HepG2 (cell line): ENCODE measurements around the gene DRD3. TPM values are rescaled to one million over a fixed set of nuclear protein-coding genes. Genes with fewer than 3 reads are reported as not detected.

Experiments
- FOXK2 ChIP-seq: fragments of 450-650 bp; IDR thresholded peaks from 2 replicates; pipeline ENCODE4 v1.6.1; 2016
- HMG20A ChIP-seq: IDR thresholded peaks from 2 replicates; pipeline ENCODE4 v1.6.1; 2016; ENCODE audit warnings: borderline replicate concordance
- KLF13 ChIP-seq: sonication (generic); formaldehyde crosslinking; IDR thresholded peaks from 2 replicates; pipeline ENCODE4 v1.4.0; 2020; ENCODE audit warnings: mild to moderate bottlenecking, missing genetic modification reagents
- MTF2 ChIP-seq: sonication (generic); formaldehyde crosslinking; IDR thresholded peaks from 2 replicates; pipeline ENCODE4 v1.5.0; 2020; ENCODE audit warnings: missing genetic modification reagents, borderline replicate concordance
- NFE2L2 ChIP-seq: fragments of 150-350 bp; IDR thresholded peaks from 2 replicates; pipeline ENCODE4 v1.6.1; 2014; ENCODE audit warnings: low read length
- NR2F1 ChIP-seq, 2 experiments: fragments of 450-650 bp in 1 of 2; formaldehyde crosslinking in 1 of 2; IDR thresholded peaks; 2 replicates each; pipeline versions ENCODE4 v1.5.0 to v1.6.1; 2016 to 2020; ENCODE audit warnings: mild to moderate bottlenecking in 1 of 2, missing compliant biosample characterization in 1 of 2, missing genetic modification reagents in 1 of 2, moderate library complexity in 1 of 2
- RFX5 ChIP-seq: IDR thresholded peaks from 2 replicates; pipeline ENCODE4 v1.6.1; 2011; ENCODE audit warnings: low read depth, low read length, improper control_type of control experiment
- SAFB2 ChIP-seq: sonication (generic); formaldehyde crosslinking; IDR thresholded peaks from 2 replicates; pipeline ENCODE4 v1.5.1; 2020; ENCODE audit warnings: missing genetic modification reagents, low read depth, mild to moderate bottlenecking, borderline replicate concordance
- SMYD3 ChIP-seq: sonication (generic); formaldehyde crosslinking; IDR thresholded peaks from 2 replicates; pipeline ENCODE4 v1.8.1; 2023; ENCODE audit warnings: mild to moderate bottlenecking, missing genetic modification reagents
- TERF1 ChIP-seq: sonication (generic); formaldehyde crosslinking; IDR thresholded peaks from 2 replicates; pipeline ENCODE4 v1.8.0; 2022; ENCODE audit warnings: mild to moderate bottlenecking, missing genetic modification reagents, moderate library complexity
- WIZ ChIP-seq: sonication (generic); formaldehyde crosslinking; IDR thresholded peaks from 2 replicates; pipeline ENCODE4 v1.5.1; 2020; ENCODE audit warnings: mild to moderate bottlenecking, missing genetic modification reagents
- ZBTB4 ChIP-seq: sonication (generic); formaldehyde crosslinking; IDR thresholded peaks from 2 replicates; pipeline ENCODE4 v1.4.0; 2020; ENCODE audit warnings: missing genetic modification reagents, mild to moderate bottlenecking, borderline replicate concordance
- ZBTB7B ChIP-seq: sonication (generic); formaldehyde crosslinking; IDR thresholded peaks from 2 replicates; pipeline ENCODE4 v1.4.0; 2020; ENCODE audit warnings: missing genetic modification reagents
- ZNF562 ChIP-seq: sonication (generic); formaldehyde crosslinking; IDR thresholded peaks from 2 replicates; pipeline ENCODE4 v1.8.0; 2022; ENCODE audit warnings: missing genetic modification reagents, borderline replicate concordance
- ZNF577 ChIP-seq: sonication (generic); formaldehyde crosslinking; IDR thresholded peaks from 2 replicates; pipeline ENCODE4 v1.4.0; 2020; ENCODE audit warnings: mild to moderate bottlenecking, low read depth, missing genetic modification reagents, borderline replicate concordance
- ZSCAN22 ChIP-seq: sonication (generic); formaldehyde crosslinking; IDR thresholded peaks from 2 replicates; pipeline ENCODE4 v1.4.0; 2020; ENCODE audit warnings: mild to moderate bottlenecking, missing genetic modification reagents
- polyA plus RNA-seq, 8 experiments: library from polyadenylated mRNA; depleted of rRNA in 3 of 8; stranded (reverse) in 7 of 8; unstranded in 1 of 8; fragments of >200 nt; fragmentation: Illumina TruSeq in 4 of 8; extraction: Trizol in 4 of 8; gene quantifications; 2 replicates each; pipeline versions ENCODE4 v1.2.1 to v1.2.3, GENCODE V29; 2011 to 2016; ENCODE audit warnings: low read depth in 4 of 8, missing spikeins in 1 of 8, mixed read lengths in 1 of 8; ENCODE audit not compliant: insufficient read depth in 1 of 8
- total RNA-seq, 5 experiments: library from RNA; depleted of rRNA; stranded (reverse); fragments of >200 nt; fragmentation: Illumina TruSeq; extraction: Trizol; gene quantifications; 2 replicates each; pipeline ENCODE4 v1.2.3, GENCODE V29; 2016; ENCODE audit warnings: low read depth in 1 of 5
- TF ChIP-seq, protein P1 (sequence below): IDR thresholded peaks from 2 replicates; pipeline ENCODE4 v1.6.1; 2016; ENCODE audit warnings: missing genetic modification reagents, missing compliant biosample characterization
- TF ChIP-seq, protein P2 (sequence below), 2 experiments: sonication (generic) in 1 of 2; formaldehyde crosslinking in 1 of 2; IDR thresholded peaks; 2 replicates each; pipeline versions ENCODE4 v1.5.1 to v1.6.1; 2011 to 2020; ENCODE audit warnings: borderline replicate concordance in 1 of 2, low read depth in 1 of 2, low read length in 1 of 2, mild to moderate bottlenecking in 1 of 2, missing genetic modification reagents in 1 of 2, moderate library complexity in 1 of 2
- TF ChIP-seq, protein P3 (sequence below): sonication (generic); formaldehyde crosslinking; conservative IDR thresholded peaks from 2 replicates; pipeline ENCODE4 v1.8.0; 2022; ENCODE audit warnings: mild to moderate bottlenecking, moderate library complexity, missing genetic modification reagents

The DRD3 gene
- total and polyA plus RNA-seq, 2 of the 13 experiments (the other 11 are each of a cell fraction or from before 2014, with no cell fraction given) = not detected

GRCh38 chr3:114152519-114153151, 26.2 kb downstream of the DRD3 start (continued):
- TF ChIP-seq TERF1 (CRISPR knock-in tag) = no peak
- TF ChIP-seq NFE2L2 = no peak
- peak; percentile 79; the same call in 1 of the 2 replicates for TF ChIP-seq ZBTB4
- no peak for TF ChIP-seq SMYD3
- 0 out of 2 replicates have a peak, but pooled peaks have one; percentile 69 for TF ChIP-seq KLF13 (CRISPR knock-in tag)
- TF ChIP-seq WIZ (CRISPR knock-in tag) = no peak
- TF ChIP-seq, protein P1, sequence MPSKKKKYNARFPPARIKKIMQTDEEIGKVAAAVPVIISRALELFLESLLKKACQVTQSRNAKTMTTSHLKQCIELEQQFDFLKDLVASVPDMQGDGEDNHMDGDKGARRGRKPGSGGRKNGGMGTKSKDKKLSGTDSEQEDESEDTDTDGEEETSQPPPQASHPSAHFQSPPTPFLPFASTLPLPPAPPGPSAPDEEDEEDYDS (CRISPR knock-in tag) = no peak
- no peak for TF ChIP-seq SAFB2 (CRISPR knock-in tag)
- TF ChIP-seq FOXK2 = no peak
- no peak for TF ChIP-seq ZNF577
- TF ChIP-seq NR2F1 (CRISPR knock-in tag; IDR thresholded peaks at IDR 0.05) = peak; percentile 56 to 57; a peak in 3 of 4 replicates
- peak; percentile 68 for TF ChIP-seq ZBTB7B (CRISPR knock-in tag)
- no peak for TF ChIP-seq ZSCAN22 (CRISPR knock-in tag)
- no peak for TF ChIP-seq RFX5
- TF ChIP-seq, protein P2, sequence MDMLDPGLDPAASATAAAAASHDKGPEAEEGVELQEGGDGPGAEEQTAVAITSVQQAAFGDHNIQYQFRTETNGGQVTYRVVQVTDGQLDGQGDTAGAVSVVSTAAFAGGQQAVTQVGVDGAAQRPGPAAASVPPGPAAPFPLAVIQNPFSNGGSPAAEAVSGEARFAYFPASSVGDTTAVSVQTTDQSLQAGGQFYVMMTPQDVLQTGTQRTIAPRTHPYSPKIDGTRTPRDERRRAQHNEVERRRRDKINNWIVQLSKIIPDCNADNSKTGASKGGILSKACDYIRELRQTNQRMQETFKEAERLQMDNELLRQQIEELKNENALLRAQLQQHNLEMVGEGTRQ (IDR thresholded peaks at IDR 0.05; ENCODE audit: low read depth, low read length) = no peak
- TF ChIP-seq, protein P2 (CRISPR knock-in tag; IDR thresholded peaks at IDR 0.05; ENCODE audit: borderline replicate concordance) = peak; percentile 50; the same call in 1 of the 2 replicates
- TF ChIP-seq, protein P3, sequence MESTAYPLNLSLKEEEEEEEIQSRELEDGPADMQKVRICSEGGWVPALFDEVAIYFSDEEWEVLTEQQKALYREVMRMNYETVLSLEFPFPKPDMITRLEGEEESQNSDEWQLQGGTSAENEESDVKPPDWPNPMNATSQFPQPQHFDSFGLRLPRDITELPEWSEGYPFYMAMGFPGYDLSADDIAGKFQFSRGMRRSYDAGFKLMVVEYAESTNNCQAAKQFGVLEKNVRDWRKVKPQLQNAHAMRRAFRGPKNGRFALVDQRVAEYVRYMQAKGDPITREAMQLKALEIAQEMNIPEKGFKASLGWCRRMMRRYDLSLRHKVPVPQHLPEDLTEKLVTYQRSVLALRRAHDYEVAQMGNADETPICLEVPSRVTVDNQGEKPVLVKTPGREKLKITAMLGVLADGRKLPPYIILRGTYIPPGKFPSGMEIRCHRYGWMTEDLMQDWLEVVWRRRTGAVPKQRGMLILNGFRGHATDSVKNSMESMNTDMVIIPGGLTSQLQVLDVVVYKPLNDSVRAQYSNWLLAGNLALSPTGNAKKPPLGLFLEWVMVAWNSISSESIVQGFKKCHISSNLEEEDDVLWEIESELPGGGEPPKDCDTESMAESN (CRISPR knock-in tag) = peak; percentile 55; the same call in 1 of the 2 replicates
- TF ChIP-seq HMG20A (CRISPR knock-in tag) = no peak
- 0 out of 2 replicates have a peak, but pooled peaks have one; percentile 35 for TF ChIP-seq MTF2
- no peak for TF ChIP-seq ZNF562 (CRISPR knock-in tag)
